HL-60/S4 (cell line): ENCODE data around the gene CPB1.

Source experiments
- in situ Hi-C: fragments of 300-500 bp; cut with MboI; formaldehyde crosslinking; loops from 2 replicates; pipeline ENCODE4 v1.14.3; 2022; ENCODE audit warnings: low sequenced_read_pairs

CPB1 gene

DNA sequence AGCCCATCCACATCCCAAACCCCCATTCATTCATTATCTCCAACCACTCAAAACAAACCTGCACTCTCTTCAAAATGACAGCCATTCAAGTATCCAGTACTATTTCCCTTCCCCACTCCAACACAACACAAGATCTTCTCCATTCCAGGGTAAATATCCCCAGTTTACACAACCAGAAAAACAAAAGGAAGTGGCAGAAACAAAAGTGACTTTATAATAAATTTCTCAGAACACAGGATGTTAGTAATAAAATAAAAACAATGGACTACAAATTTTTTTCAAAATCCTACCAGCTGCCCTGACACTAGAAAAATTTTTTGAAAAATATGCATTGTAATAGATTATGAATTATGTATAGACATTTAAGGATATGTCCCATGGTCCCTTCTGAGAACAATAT is 51.6 kb downstream of the CPB1 start:
- in situ Hi-C loops: loop anchor here (10.0 kb wide), 1 partner anchor 154 kb away; no protein-coding TSS in a partner anchor

DNA sequence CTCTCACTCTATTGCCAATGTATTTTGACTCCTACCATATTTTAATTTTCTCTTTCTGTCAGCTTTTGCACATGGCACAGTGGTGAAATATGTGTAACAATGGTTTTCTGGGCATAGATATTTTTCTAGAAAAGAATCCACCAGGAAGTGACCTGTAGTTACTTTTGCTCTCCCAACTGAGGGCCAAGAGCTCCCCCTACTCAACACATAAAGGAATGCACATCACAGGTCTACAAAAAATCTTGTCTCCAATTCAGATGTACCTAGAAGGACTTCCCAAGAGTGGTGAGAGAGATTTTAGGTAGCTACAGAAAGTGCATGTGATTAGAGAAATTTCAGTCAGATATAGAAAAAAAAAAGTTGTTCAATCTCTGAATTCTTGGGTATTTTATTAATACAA is 53.1 kb downstream of the CPB1 start:
- in situ Hi-C loops: no loop called here

DNA sequence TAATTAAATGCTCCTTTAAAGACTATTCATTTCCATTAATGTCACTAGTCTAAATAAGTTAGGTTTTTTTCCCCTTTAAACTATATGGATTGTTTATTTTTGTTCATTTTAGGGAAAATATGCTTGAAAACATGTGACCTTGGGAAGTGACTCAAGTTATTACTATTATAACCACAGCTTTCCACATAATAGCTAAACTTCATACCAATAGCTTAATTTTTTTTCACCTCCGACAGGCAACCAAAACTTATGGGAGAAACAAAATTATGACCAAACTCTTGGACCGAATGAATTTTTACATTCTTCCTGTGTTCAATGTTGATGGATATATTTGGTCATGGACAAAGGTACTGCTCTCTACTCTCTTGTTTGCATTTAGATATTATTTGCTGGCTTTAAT is 53.7 kb downstream of the CPB1 start:
- in situ Hi-C loops: no loop called here

DNA sequence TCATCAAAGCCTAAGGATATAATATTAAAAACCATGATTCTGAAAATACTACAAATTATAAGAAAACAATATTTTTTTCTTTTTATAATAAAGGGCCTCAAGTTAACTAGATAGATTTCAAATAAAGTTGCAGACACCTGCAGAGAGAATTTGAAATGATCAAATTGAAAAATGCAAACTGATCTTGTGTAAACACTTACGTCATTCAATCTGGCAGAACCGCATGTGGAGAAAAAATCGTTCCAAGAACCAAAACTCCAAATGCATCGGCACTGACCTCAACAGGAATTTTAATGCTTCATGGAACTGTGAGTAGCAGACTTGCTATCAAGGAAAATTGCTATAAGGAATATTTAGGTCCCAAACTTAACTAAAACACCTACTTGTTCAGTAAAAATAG is 54.7 kb downstream of the CPB1 start:
- in situ Hi-C loops: no loop called here

DNA sequence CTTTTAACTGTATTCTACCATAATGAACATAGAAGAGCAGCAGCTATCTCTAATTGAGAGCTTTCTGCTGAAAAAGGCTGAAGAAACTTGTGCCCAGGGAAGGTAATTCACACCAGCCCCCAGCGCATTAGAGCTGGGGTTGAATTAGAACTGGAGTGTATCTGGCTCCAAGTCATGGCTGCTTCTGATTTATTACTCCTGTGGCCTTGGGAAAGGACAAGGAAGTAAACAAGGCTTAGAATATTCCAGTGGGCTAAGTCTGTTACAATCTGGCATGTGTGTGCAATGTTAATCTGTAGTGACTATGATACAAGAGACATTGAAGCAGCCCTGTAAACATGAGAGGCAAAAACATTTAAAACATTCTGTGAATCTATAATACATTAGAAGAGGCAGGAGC is 55.6 kb downstream of the CPB1 start:
- in situ Hi-C loops: no loop called here

DNA sequence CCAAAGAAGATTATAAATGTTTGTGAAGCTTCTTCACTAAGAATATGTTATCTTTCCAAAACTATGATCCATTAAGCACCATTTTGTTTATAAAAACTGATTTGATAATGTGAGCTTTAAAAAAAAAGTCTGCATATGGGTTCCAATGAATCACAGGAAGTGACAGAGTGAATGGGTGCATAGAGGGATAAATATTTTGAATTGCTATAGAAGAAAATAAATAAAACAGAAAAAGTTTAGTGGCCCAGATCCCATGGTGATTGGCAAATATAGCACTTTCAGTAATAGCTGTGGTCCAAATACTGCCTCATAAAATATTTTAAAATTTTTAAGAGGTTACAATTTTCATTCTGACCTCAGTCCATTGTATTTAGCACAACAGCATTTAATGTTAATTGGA is 56.6 kb downstream of the CPB1 start:
- in situ Hi-C loops: no loop called here

DNA sequence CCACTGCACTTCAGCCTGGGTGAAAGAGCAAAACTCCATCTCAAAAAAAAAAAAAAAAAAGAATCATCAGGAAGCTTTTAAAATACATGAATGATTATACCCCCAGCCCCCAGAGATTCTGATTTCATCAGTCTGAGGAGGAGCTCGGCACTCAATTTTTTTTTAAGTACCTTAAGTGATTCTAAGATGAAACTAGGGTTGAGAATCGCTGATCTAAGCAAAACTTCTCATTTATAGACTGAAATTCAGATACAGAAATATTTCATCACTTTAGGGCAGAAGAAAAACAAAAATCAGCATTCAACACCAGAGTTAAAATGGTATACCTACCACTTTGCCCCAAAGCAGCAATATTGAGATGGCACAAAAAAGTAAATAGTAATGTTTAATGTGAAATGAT is 62.2 kb downstream of the CPB1 start:
- in situ Hi-C loops: no loop called here

DNA sequence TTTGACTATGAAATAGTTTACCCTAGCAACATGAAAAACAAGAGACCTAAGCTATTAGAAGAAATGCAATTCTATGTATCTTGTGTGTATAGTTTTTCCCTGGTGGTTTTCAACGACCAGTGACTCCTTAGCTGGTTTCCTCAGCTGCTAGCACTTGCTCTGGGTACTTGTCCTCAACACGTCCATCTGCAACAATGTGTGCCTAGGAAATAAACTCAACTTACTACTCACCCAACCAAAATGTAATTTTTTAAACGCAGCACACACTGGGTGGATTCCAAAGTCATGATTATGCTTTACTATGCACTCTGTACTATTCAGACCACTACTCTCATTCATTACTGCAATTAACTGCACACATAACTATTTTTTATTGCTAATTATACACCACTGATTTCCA is 68.5 kb downstream of the CPB1 start:
- in situ Hi-C loops: no loop called here

DNA sequence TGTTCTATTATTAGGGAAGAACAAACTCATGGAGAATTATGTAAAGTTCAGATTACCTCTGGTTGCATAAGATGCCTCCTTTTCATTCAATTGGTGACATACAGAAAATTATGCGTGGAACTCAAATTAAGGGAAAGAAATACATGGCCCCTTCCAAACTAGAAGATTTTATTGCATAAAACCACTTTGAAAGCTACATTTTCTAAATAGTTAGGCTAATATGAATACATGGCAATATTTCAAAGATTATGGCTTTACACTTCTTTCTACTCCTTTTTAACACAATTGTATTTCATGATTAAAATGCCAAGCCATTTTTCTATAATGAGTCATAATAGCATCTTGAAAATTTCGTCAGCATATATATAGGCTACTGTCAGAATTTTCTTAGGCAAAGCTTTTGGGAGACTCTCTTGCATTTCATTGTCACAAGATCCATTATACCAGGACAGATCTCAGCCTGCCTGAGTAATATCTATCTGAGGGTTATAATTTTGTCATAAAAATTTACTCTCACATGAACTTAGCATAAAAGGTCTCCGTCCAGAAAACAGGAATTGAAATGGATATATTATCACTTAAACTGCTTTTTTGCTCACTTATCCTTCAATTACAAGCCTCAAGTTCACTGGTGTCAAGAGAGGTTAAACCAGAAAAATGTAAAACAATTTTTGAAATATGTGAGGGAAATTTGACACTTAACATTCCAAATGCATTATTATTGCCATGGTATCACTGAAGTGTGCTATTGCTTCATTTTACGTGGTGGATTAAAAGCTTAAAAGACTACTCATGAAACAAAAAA is 74.6 kb downstream of the CPB1 start:
- in situ Hi-C loops: no loop called here

DNA sequence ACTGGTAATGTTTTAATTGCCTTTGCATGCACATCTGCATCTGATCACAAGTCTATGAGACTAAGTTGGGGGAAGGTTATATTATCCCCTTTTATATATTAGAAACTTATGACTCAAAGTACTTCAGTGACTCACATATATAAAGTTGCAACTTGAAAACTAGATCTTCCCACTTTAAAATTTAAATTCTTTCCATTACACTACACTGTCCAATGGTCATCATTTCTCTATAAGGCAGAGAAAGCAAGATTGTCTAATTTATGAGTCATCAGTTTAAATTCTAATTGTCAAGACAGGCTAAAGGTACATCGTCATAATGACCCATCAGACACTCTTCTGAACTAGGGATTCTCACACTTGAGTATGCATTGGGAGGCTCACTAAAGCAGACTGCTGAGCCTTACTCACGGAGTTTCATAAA is 75.4 kb downstream of the CPB1 start:
- in situ Hi-C loops: no loop called here

DNA sequence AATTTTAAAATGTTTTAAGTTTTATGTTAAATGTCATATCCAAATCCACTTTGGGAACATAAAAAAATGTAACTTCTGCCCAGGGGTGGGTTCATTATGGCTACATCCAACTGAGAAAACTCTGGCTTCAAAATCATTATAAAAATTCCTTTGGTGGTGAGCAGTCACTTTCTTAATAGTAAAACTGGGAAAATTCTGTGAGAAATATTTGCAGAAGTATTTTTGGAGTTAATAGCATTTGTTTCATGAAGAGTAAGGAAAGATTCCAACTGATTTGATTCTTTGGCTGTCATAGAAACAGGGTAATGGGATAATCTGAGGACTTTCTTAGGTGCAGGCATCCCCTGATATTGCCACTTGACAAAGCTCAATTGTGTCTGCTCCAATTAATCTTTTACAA is 76.3 kb downstream of the CPB1 start:
- in situ Hi-C loops: no loop called here

DNA sequence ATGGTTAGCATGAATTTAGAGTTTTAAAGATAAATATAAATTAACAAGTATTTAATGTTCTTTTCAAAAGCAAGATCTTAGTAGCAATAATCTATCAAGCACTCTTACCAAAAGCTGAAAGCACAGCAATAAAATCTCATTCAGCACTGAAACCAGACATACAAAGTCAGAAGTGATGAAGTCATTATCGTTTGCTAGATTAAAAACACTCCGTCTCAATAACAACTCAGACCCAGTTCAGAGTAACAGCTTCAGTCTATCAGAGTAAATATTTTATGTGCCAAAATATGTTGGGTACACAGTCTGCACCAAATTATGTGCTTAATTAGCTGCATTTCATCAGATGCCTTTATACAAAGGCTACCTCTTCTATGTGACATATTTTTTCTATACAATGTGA is 79.1 kb downstream of the CPB1 start:
- in situ Hi-C loops: no loop called here
